Activated CD8-positive, alpha-beta memory T cell treated with anti-CD3 and anti-CD28 coated beads for 24 hours (primary cell): ENCODE results near the gene CHID1.

ENCODE experiments used
- DNase-seq: peaks from one replicate; pipeline ENCODE4 v3.0.0-alpha.2; 2020

CHID1 gene

DNA sequence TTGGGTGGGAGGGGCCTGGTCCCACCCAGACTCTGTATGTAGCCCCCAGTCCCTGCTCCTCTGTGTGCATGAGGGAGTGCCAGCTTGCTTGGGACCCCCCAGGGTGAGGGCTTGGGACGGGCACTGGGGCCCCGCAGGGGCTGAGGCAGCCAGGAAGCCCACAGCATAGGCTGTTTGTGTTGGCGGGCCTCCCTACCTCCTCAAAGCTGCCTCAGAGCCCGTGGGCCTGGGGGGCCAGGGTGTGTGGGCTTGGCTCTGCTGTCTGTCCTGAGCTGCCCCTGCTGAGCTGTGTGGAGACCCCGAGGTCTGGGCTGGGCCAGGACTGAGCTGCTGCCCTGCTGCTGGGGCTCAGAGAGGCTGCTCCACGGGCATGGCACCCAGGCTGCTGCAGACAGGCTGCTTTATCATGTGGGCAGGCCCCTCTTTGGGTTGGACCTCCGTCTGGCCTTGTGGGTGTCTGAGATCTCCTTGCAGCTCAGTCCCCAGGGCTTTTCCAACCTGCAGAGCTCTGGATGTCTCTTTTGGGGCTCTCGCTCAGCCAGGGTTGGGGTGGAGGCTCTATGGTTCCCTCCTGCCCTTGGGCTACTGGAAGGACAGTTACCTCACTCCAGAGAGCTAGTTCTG lies 64.6 kb downstream of the CHID1 start:
- no peak for DNase-seq

DNA sequence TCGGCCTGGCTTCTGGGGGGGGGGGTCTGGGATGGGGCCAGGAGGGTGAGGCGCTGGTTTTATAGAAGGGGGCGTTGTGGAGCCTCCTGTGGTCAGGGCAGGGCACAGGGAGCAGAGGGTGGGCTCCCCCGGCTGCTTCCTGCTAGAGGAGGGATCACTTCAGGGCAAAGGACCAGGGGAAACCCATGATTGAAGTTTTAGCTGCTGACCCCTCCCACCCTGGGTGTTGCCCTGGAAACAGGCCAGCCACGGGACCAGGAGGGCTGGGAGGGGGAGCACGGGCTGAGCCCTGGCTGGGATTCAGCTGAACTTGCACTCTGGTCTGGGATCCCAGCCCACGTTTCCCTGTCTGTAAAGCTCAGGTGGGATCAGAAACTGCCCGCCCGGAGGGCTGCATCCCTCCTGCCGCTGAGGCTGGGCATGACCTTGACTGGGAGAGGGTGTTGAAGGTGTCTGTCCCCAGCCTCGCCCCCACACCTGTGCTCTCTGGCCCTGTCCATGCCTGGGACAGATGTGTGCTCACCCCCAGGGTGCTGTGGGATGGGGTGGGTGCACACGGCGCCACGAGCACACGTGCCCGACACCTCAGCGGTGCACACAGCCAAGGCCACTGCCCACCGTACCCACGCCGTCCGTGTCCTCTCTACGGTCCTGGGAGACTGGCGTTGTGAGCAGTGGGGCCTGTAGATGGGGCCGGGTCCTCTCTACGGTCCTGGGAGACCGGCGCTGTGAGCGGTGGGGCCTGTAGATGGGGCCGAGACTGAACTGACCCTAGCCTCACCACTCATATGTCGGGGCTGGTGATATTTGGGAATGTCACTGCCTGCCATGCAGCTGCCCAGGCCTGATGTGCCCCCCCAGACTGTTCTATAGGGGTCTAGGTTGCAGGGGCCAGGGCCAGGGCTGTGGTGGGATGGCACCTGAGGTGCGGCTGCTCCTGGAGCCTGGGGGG lies 65.6 kb downstream of the CHID1 start:
- DNase-seq: no peak

DNA sequence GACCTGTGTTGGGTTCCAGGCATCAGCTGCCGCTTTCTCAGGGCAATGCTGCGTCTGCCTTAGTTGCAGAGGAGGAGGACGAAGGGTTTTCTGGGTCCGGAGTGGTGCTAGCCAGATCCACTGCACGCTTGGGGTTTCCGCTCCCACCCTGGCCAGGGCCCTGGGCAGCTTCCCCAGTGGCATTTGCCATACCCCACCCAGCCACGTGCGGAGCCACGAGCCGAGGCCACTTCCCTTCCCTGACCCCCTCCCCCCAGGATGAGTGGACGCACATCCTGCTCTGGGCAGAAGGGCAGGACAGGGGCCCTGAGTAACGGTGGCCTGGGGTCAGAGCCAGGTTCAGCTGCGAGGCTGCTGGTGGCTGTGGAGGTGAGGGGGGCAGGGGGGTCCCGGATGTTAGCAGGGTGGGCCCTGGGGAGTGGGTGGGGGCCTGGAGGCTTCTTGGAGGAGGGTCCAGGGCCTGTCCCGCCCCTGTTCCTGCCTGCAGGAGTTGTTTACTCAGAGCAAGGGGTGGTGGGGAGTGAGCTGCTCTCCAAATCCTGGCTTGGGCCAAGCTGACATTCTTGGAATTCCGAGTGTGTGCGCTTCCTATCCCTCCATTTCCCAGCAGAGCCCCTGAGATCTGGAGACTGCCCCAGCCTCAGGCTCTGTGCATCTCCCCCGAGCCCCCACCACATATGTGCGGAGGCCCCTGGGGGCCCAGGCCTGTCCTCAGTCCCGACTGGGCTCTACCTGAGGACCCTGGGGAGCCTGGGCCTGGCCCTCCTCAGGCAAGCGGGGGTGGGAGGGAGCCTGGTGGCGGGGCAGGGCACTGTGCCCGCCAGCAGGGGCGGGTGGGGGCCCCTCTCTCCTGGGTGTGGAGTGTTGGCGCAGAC lies 66.6 kb downstream of the CHID1 start:
- DNase-seq: no peak

DNA sequence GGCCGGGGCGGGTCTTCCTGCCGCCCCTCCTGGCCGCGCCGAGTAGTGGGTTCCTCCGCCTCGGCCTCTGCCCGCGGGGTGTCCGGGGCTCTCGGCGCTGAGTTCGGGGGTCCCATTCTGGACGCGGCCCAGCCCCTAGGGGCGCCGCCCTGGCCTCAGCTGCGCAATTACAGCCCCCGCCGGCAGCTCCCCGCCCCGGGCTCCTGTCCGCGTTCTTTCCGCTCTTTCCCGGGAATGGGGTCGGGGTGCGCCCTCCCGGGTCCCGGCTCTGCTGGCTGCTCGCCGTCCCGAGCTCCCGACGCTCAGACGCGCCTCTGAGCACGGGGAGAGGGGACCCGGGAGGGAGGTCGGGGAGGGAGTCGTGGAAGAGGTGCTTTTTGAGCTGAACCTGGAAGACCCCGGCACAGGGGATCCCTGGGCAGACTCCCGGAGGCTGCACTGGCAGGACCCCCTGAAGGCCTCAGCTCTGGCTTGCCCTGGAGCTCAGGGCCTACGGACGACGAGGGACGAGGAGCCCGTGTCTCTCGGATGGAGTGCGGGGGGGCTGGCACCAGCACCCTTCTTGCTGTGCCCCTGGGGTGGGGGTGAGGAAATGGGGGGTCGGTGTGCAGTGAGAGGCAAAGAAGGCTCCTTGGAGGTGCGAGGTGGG lies 67.4 kb downstream of the CHID1 start:
- DNase-seq: no peak

DNA sequence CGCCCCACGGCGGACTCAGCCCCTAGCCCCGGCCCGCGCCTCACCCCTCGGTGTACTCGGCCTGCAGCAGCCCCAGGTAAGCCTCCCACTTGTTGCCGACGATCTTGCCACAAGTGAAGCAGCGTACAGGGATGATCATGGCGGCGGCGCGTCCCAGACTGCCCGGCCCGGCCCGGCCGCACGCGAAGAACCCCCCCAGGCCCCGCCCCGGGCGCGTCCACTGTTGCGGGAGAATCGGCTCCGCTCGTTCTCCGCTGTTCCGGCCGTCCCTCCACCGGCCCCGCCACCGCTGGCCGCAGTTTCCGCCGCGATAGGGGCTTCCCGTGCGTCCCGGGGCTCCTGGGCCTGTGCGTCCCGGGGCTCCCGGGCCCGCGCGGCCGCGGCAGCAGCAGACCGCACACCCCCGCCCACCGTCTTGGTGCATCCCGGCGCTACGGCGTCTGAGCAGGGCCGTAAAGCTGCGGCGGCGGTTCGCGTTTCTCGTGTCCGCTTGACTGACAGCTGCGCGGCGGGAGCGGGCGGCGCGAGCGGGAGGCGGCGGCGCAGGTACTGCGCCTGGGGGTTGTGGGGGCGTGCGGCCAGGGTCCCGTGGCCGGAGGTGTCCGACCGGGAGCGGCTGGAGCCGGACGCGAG lies 68.1 kb downstream of the CHID1 start, which contains the start of the genes POLR2L and TSPAN4:
TSS of gene POLR2L (minus strand) at position 160 of the 633 bp plus-strand sequence. CDS start at position 139, 21 bp downstream.
TSS of gene TSPAN4 (plus strand) at position 483 of the 633 bp plus-strand sequence. CDS start 7,453 bp downstream, outside the sequence.
- DNase-seq: peak; percentile 96

DNA sequence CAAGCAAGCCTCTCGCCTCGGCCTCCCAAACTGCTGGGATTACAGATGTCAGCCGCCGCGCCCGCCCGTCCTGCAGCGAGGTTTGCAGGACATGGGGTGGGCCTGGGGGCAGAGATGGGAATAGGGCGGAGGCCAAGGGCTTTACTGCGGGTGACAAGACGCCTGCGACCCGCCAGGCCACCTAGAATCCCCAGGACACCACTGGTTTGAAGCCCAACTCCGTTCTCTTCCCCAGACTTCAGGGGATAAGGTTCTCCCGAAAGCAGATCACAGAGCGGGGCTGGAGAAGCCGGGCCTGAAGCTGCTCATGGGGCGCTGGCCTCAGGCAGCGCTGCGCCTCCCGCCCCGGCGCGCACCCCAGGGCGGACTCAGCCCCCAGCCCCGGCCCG lies 68.6 kb downstream of the CHID1 start:
- no peak for DNase-seq

DNA sequence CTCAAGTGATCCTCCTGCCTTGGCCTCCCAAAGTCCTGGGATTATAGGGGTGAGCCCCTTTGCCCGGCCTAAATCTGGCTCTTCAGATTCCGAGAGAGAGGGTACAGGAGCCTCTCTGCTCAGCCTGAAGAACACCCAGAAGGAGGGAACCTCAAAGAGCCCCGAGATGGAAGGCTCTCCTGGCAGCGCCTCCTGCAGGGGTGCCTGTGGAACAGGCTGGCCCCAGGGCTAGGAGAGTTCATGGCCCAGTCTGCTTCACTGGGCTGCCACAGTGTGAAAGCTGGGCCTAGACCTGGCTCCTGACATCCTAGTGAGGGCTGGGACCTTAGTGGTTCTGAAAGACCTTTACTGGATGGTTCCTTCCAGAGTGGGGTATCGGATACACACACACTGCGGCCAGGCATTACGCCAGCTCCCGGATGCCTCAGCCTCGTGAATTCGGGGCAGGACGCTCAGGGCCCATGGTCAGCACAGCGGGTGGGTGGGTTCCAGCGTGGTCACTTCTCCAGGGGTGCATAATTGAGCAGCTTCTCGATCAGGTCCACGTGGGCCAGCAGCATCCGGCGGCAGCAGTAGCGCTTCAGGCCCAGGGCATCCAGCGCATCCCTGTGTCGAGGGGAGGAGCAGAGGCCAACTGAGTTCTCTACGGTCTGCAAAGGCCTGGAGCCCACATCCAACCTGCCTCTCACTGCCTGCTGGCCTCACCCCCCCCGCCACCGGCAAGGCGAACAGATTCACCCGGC lies 70.6 kb downstream of the CHID1 start:
- DNase-seq: no peak

DNA sequence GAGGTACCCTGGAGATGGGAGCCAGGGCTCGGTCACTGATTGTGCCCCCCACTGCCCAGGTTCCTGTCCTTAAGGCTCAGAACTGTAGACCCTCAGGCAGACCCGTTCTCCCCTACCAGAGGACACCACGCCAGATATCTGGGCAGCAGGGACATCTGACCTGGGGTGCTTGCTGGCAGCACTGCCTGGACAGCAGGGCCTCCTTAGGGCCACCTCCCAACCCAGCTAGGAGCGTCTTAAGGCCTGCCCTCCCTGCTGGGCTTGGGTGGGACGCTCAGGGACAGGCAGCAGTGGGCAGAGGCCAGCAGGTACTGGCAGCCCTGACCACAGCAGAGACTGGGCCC lies 71.4 kb downstream of the CHID1 start:
- DNase-seq: no peak

DNA sequence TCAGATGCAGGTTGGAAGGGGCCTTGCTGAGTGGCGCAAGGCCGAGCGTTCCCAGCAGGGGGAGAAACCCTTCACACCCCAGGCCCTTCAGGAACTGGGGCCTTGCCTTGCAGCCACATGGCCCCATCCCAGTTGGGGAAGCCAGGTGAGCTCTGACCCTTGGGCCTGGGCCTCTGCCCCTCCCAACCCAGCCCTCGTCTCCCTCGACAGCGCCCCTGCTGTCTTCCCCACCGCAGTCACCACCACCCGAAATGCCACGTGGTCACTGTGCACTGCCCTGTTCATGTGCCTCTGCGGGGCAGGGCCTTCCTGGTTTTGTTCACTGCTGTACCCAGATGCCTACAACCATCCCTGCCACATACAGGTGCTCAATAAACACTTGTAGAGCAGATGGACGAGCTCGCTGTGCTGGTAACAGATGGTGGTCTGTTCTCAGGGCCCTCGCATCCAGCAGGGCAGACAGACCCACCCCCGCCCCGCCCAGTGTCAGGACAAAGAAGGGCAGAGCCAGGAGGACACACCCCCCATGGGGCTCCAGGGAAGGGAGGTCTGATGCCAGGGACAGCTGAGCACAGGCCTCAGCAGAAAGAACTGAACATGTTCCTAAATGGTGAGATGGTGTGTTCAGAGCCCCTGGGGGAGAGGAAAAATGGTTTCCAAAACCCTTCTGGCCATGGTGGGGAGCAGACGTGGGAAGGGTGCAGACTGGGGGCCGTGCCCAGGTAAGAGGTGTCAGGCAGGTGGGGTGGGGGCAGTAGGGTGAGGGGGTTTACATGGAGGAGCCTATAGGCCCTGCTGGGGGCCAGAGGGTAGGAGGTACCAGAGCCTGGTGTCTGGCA lies 72.0 kb downstream of the CHID1 start:
- no peak for DNase-seq

DNA sequence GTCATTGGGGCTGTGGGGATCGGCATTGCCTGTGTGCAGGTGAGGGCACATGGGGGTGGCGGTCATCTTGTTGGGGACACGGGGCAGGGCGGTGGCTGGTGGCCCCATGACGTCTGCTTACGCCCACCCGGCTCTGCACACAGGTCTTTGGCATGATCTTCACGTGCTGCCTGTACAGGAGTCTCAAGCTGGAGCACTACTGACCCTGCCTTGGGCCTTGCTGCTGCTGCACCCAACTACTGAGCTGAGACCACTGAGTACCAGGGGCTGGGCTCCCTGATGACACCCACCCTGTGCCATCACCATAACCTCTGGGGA lies 72.7 kb downstream of the CHID1 start:
- DNase-seq: no peak

DNA sequence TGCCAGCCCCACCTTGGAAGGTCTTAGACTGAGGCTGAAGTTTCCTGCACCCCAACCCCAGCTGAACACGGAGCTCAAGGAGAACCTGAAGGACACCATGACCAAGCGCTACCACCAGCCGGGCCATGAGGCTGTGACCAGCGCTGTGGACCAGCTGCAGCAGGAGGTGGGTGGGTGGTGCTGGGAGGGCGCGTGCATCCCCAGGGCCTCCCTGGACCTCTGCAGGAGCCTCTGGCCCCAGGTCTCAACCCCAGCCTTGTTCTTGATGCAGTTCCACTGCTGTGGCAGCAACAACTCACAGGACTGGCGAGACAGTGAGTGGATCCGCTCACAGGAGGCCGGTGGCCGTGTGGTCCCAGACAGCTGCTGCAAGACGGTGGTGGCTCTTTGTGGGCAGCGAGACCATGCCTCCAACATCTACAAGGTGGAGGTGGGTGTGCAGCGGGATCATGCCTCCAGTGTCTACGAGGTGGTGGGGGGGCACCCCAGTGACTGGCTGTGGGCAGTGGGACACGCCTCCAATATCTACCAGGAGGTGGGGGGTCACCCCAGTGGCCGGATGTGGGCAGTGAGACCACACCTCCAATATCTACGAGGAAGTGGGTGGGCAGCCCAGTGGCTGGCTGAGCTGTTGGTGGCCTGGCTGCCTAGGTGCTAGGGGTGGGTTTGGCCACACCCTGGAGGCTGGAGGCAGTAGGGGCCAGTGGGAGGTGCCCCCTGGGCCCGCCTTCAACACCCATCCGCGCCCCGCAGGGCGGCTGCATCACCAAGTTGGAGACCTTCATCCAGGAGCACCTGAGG lies 73.2 kb downstream of the CHID1 start:
- peak; percentile 62 for DNase-seq

DNA sequence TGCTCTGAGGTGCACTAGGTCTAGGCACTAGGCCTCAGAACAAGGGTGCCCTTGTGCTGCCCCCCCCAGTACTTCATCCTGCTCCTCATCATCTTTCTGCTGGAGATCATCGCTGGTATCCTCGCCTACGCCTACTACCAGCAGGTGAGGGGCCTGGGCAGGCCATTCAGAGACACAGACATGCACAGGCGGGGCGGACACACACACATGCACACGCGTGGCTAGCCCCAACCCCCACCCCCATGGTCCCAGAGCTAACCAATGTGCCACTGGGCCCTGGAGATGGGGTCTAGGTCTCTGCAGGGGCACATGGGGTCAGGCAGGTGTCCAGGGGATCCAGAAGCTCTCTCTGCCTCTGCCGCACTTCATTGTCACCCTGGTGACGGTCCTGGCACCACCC lies 73.9 kb downstream of the CHID1 start:
- DNase-seq: no peak

DNA sequence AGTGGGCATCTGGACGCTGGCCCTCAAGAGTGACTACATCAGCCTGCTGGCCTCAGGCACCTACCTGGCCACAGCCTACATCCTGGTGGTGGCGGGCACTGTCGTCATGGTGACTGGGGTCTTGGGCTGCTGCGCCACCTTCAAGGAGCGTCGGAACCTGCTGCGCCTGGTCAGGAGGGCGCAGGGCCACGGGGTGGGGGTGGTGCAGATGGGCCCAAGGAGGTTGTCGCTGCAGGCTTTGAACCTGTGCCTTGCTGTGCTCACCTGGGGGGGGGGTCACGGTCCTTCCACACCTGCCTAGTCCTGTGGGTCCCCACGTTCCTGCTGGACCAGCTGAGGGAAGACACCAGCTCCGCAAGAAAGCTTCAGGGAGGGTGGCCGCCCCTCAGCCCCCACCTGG lies 74.3 kb downstream of the CHID1 start:
- DNase-seq: no peak

DNA sequence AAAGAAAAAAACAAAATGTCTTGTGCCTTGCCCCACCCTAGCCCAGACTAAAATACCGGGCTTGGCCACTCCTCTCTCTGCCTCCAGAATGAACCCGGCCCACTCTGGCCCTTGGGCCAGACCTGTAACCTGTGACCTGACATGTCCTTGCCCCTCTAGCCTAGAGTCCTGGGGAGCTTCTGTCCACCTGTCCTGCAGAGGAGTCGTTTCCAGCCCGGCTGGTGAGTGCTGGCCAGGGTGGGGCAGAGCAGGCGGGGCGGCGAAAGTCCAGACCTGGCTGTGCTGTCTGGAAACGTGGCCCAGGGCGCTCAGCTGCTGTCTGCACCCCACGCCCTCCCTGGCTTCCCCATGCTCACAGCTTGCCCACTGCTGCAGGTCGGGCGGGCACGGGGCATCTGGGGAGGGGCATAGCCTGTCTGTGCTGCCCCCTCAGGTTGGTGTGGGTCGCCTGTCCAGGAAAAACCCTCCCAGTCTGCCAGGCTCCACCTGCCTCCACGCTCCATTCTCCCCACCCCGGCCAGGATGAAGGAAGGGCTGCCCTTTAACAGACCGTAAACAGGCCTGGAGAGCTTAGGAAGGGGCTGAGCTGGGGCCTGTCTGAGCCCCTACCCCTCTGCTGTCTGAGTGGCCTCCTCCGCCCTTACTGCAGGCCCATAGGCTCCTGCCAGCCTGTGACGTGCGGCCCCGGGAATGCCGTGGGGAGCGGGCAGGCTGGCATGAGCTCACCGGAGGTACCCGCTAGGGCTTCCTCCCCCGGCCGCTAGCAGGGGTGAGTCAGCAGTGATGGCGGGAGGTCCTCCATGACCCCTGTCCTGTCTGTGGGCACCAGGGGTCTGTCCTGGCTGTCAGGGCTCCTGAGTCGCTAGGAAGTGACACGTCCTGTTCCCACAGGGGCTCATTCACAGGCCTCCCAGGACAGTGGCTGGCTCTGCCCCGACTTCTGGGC lies 76.0 kb downstream of the CHID1 start:
- peak; percentile 64 for DNase-seq

DNA sequence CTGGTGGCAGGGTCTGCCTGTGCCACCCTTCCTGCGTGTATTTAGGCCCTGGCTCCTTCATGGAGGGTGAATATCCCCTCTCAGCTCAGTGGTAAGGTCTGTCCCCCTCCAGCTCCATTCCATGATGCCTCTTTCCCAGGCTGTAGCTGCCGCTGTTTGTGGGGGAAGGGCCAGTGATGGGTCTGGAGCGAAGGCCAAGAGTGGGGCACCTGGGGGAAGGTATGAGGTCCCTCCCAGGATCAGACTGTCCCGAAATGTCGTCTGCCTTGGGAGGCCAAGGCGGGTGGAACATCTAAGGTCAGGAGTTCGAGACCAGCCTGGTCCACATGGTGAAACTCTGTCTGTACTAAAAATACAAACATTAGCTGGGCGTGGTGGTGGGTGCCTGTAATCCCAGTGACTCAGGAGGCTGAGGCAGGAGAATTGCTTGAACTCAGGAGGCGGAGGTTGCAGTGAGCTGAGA lies 76.7 kb downstream of the CHID1 start:
- DNase-seq: no peak

DNA sequence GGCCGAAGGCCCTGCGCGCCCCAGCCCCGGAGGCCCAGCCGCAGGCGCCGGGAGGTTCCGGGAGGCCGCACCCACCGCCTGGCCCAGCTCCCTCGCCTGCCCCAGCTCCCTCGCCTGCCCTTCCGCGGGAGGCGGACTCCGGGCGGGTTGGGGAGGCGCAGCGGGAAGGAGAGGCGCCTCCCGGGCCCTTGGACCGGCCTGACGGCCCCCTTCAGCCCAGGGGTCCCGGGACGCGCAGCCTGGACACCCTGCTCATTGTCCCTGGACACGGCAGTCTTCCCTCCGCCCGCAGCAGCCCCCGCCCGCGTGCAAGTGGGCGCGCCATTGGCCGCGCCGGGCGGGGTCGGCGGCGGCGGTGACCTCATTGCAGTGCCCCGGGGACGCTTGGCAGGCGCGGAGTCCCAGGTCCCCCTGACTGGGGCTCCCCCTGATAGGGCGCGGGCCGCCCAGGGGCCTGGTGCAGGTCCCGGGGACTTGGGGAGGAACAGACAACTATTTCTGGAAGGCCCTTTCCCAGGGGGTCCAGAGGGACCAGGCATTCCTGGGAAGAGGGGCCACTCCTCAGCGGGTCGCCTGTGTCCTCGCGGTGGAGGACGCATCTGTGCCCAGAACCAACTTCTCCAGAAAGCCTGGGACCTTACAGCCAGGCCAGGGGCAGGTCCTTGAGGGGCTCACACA lies 77.4 kb downstream of the CHID1 start:
- DNase-seq: peak; percentile 74

DNA sequence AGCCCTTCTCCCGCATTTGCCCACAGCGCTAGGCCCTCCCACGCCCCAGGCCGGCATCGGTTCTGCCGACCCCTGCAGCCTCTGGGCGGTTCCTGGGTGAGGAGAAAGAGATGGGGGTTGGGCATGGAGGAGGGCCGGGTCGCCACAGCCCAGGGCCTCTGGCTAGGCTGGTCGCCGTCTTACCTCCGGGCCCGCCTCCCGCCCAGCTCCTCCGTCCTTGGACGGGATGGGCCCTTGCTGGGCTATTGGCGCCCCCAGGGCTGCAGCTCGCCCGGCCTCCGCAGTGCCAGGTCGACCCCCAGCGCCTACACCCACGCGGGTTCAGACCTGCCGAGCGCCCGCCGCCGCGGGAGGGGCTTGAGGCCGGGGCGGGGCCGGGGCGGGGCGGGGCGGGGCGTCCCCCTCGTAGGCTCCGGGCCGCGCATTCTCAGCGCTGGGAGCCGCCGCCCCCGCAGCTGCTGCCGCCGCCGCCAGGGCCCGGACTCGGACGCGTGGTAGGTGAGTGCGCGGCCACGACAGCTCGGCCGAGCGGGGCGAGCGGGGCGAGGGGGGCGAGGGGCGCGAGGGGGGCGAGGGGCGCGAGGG lies 78.0 kb downstream of the CHID1 start, which contains the start of gene CD151:
TSS of gene CD151 (plus strand) at position 424 of the 585 bp plus-strand sequence. CDS start 3,118 bp downstream, outside the sequence.
- peak; percentile 79 for DNase-seq
